HG02852 (cell line): Measurements from ENCODE around the gene ALDH4A1.

Source experiments
- ATAC-seq: cut with Tn5 transposase; IDR thresholded peaks from one replicate; pipeline ENCODE4 v1.9.1; 2021; ENCODE audit warnings: mild to moderate bottlenecking, moderate library complexity; ENCODE audit not compliant: unreplicated experiment

Gene ALDH4A1

DNA sequence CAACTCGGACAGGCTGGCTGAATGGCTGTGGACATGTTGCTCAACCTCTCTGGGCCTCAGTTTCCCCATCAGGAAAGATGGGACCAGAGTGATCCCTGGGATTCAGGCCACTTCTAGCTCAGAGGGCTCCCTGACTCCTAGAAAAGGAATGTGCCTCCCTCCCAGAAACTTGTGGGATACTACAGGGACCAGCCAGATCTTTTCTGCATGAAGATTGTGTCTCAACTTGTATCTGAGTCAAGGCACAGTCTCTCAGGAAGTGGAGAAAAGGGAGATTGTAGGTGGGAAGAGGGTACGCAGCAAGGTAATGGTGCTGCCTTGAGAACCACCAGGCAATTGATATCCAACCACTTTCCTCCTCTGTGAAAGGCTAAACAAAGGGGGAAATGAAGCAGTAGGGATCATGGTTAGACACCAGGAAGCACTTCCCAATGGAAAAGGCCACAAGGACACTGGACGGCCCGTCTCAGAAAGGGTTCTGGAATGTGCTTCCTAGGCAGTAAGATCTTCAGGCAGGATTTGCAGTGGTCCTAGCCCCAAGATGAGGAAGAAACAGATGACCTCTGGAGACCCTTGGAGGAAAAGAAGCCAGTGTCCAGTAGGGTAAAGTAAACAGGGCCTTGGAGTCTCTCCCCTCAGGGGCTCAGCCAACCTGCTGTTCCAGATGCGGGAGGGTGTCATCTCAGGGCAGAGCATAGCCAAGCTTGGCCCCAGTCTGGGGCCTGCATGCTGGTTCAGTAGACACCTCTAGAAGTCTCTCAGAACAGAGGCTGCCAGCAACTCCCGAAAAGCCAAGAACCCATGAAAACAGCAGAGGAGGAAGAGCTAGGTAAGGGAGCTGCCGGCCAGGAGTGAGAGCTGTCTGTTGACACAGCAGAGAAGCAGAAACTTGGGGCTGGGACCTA lies 37.3 kb upstream of the ALDH4A1 start:
- no peak for ATAC-seq

DNA sequence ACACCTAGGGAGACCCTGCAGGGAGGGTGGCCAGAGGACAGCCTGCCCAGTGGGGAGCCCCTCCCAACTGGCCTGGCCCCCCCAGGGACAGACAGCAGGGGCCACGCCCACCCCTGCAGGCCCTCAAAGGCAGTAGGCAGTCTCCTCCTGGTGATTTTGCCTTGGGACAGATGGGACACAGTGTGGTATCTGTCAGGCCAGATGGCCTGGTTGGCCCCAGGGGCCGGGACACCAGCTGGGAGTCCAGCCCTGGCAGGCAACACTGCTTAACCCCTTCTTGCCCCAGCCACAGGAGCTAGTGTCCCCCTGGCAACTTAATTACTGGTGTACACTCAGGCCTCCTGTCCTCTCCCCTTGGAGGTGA lies 36.3 kb upstream of the ALDH4A1 start:
- no peak for ATAC-seq

DNA sequence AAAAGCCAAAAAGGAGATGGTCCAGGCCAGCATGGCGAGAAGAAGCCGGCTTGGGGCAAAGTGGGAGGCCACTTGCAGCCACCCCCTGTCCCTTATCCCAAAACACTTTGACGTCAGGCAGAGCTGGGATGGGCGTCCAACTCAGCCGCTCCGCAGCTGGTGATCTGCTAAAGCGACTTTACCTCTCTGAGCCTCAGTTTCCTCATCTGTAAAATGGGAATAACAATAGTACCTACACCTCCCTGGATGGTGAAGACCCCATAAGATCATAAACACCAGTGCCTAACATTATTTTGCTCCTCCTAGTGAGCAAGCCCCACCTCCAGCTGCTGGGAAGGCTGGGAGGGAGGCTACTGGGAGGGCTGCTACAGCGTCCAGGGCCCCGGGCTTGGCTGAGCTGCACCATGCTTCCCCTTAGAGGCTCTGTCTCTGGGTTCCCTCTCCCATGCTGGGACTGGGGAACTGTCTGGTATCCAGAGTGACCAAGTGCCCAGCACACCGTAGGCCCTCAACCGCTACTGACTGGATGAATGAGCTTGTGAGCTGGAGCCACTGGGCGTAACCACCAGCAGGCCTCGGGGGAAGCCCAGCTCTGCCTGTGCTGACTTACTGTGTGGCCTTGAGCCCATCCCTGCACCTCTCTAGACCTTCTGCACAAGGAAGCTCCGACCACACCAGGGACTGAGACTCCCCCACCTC lies 35.8 kb upstream of the ALDH4A1 start:
- ATAC-seq, result no peak

DNA sequence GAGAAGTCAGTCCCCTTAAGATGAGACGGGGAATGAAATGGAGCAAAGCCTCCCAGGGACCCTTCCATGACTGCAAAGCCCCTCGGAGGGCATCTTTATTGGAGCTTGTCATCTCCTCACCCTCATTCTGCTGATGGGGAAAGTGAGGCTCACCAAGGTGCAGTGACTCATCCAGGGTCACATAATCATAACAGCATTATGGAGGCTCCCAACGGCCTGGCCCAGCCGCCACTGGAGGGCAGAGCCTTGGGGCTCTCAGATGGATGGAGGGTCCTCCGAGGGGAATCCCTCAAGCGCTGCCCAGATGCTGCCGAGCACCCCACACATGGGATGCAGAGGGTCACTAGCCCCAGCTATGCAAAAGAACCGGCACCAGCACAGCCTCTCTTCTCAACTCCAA lies 35.2 kb upstream of the ALDH4A1 start:
- ATAC-seq, result no peak

DNA sequence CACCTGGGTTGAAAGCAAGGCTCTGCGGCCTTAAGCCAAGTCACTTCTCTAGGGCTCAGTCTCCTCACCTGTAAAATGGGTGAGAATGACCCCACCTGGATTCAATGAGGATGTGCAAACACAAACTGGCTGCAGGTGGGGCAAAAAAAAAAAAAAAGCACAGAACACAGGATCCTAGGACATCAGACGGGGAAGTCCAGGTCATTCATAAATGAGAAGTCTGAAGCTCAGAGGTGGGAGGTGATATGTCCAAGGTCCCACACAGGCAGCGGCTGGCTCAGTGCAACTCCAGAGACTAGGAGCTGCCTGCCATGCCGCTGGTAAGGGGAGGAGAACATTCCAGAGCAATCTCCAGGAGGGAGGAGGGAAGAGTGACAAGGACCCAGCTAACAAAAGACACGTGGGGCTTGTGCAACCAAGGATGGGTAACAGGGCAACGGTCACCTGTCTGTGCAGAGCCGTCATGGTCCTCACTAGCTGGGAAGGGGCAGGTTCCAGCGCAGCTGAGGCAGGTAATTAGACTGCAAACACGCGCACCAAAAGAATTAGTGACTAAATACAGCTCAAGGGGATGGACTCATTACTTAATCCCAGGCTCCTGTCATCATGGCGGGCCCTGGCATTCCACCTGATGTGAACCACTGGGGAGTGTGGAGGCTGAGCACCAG lies 34.6 kb upstream of the ALDH4A1 start:
- no peak for ATAC-seq

DNA sequence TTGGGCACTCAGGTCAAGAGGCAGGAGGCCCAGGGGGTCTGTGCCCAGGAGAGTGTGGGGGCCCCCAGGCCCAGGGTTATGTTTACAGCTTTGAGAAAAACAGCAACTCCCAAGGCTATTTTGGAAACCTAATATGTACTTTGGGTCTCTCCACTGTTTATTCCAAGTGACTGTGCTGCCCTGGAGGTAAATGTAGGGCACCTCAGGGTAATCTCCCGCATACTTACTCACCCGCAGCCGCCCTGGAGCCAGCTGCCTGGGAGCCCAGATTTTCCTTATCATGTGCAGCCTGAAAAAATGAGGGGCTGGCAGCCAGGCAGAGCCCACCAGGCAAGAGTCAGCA lies 34.1 kb upstream of the ALDH4A1 start:
- no peak for ATAC-seq

DNA sequence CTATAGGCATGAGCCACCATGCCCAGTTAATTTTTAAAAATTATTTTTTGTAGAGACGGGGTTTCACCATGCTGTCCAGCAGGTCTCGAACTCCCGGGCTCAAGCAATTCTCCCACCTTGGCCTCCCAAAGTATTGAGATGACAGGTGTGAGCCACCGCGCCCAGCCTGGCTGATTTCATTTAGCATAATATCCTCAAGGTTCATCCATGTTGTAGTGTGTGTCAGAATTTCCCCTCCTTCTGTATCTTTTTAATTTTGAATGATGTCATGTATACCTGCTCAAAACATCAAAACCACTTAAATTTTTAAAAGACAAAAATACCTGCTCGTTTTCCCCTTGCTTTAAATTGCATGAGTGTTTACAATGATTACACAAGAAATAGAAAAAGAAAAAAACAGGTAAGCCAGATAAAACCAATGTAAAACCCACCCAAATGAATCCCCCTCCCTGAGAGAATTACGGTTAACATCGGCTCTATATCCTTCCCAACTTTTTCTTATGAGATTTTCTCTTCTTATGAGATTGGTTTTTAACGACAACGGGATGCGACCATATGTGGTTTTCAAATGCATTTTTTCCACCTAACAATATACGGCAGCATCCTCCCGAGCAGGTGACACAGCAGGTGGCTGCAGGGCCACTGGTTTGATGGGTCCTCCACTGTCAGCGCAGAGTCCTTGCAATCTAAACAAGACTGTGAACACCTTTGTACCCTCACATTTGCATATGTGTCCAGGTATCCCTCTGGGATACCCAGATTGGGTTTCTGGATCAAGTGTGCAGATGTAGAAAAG lies 32.0 kb upstream of the ALDH4A1 start:
- ATAC-seq, result no peak

DNA sequence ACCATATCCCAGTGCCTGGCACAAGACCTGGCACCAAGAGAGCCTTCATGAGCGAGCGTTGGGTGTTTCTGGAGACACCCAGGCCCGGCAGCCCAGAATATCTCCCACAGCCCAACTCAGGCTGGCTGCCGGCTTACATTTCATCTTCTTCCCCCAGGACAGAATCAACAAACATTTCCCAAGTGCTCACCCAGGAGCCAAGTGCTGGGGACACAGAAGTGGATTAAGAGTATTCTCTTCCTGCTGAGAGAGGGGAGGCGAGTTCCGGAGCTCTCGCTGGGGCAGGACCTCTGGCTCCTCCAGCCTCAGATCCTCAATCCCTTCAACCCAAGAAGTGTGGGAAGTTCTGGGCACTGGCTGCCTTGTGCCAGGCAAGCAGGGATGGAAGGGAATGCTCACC lies 30.5 kb upstream of the ALDH4A1 start:
- no peak for ATAC-seq

DNA sequence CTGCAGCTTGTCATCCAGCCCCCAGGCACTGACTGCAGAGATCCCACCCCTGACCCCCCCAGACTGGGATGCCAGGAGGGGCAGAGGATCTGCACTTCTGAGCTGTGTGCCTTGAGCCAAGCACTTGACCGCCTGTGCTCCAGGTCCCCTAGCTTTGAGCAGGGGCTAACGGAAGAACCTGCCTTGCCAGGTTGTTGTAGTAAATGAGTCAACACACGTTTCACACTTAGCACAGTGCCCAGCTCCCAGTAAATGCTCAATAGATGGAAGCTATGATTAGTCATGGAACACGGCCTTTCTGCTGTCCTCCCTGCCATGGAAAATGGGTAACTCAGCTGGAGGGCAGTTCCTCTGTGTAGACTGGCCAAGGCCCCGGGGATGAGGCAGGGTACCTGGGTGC lies 30.0 kb upstream of the ALDH4A1 start:
- no peak for ATAC-seq

DNA sequence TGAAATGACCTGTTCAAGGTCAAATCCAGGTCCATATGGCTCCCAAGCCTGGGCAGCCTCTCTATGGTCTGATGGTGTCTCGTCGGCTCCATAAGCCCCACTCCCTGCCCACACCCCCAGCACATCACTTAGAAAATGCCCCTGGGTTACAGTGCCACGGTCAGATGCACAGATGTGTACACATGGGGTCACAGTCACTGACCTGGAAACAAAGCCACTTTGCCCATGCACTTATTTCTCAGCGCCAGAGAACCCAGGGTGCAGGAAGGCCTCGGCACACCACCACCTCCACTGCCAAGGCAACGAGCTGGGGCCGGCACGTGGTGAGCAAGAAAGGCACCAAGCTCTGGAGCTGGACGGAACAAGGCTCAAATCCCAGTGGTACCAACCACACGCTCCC lies 29.4 kb upstream of the ALDH4A1 start:
- no peak for ATAC-seq

DNA sequence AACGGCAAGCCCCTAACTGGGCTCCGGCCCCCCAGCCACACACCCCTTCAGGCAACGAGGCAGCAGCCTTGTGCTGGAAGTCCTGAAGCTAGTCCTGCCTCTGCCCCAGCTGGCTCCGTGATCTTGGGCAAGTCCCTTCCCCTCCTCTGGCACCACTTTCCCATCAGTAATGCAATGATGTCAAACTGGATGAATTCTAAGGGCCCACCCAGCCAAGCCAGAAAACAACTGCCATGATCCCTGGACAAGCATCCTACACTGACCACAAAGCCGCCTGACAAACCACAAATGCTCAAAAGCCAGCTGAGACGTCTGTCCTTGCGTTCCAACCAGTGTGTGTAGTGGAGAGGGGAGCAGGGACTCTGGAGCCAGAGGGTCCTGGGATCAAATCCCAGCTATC lies 27.3 kb upstream of the ALDH4A1 start:
- no peak for ATAC-seq

DNA sequence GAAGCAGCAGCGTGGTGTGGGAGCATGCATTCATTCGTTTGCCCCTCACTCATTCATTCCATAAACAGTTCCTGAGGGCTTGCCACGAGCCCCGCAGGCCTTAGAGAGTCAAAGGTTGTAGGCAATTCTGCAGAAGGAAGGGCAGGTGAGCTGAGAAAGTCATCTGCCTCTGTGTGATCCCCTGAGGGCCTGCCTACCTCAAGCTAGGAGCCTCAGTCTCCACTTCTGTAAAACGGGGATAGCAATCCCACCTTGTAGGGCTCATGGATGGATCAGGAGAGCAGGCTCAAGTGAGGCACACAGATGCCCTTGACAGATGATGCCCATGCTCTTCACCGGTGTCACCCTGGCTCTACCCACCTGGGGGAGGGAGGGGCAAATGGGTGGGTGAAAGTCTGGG lies 26.6 kb upstream of the ALDH4A1 start:
- no peak for ATAC-seq

DNA sequence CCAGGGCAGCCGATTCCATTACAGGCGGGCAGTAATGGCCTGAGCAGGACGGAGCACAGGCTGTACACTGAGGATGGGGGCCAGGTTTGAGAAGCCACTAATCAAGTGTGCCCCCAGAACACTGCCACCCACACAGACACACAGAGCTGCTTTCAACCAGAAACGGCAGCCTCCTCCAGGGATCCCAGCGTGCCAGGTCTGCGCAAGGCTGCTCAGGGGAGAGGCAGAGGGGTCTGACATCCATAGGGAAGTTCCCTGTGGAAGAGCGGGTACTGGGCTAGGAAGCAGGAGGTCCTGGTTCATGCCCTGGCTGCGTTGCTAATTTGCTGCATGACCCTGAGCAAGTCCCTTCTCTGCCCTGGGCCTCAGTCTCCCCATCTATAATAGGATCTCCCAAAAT lies 26.1 kb upstream of the ALDH4A1 start:
- no peak for ATAC-seq

DNA sequence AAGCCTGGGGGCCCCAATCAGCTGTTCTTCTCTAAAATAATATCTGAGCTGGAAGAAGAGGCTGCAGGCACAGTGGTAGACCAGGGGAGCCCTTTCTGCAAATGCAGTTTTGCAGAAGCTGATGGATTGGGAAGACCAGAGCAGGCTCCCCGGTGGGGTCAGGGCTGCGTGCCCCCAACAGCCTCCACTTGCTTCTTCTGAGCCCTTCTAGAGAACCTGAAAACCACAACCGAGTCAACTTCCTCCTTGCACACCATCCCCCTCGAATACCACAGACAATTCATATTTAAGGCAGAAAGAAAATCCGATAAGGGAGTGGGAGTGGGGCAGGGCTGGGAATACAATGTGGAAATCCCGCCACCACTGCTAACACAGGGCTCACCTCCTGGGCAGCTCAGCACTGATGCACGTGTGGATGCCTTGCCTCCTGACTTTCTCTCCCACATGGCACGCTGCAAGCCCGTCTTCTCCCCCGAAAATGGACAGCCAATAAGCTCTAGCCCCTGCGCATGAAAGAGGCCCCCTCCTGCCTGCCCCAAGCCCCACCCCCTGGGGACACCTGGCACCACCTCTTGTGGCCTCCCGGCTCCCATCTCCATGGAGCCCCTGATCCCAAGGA lies 25.4 kb upstream of the ALDH4A1 start:
- ATAC-seq, result peak; percentile 40

DNA sequence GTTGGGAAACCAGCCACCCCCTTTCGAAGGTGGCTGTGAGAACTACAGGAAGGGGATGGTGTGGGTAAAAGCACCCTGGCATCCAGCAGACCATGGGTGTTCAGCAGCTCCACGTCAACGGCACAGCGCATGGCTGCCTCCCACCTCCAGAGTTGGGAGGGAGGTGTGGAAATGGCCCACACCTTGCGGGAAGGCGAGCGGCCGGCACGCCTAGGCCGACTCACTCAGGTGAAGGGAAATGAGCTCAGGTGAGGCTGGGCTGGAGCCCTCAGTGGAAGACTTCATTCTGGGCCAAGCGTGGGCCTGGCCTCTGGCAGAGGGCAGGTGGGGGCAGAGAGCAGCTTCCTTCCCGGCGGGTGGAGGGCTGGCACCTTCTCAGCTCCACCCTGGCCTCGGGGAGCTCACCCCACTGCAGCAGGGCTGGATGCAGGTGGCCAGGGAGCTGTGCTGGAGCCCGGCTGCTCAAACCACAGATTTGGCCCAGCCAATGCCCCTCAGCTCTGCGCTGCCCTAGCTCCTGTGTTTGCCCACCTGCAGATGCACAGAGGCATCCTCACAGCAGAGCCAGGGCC lies 24.8 kb upstream of the ALDH4A1 start:
- no peak for ATAC-seq

DNA sequence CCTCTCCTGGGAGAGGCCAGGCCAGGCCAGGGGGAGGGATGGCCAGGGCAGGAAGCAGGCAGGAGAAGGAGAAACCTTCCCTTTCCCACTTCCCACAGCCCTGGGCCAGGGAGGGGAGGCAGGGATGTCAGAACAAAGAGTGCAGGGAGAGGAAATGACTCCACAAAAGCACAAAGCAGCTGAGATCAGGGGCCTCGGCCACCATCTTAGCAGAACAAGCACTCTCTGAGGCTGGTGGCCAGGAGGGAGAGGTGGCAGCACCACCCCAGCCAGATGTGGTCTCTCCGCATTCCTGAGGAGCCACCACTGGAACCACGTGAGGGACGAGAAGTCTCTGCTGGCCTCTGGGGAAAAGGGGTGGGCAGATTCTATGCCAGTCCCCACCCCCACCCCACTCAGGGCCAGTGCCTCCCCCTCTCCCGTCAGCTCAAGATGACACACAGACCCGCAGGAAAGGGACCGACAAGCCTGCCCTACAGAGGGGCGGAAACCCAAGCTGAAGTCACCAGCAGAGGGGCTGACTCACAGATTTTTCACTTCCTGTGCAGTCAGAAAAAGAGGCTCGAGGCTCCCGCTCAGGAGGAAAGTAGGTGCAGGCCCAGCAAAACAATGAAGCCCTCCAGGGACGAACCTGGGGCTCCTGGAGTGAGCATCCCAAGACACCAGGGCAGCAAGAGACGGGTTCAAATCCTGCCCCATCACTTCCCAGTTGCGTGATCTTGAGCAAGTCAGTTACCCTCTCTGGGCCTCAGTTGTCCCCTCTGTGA lies 24.1 kb upstream of the ALDH4A1 start:
- ATAC-seq, result peak; percentile 72

DNA sequence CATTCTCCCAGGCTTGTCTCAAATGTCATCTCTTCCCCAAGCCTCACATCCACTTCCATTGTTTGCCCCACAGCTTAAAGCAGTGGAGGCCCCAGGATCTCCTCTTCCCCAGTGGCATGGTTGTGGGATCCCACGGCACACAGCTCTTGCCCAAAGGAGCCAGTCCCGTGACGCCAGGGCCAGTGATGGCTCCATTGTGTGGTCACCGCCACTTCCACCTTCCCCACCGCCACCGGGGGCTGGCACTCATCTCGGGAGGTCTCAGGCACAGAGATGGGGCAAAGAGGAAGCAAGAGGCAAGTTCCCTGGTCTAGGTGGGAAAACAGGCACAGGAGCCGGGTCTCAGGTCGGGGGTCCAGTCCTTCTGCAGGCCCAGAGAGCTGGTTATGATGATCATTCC lies 22.9 kb upstream of the ALDH4A1 start:
- ATAC-seq, result no peak

DNA sequence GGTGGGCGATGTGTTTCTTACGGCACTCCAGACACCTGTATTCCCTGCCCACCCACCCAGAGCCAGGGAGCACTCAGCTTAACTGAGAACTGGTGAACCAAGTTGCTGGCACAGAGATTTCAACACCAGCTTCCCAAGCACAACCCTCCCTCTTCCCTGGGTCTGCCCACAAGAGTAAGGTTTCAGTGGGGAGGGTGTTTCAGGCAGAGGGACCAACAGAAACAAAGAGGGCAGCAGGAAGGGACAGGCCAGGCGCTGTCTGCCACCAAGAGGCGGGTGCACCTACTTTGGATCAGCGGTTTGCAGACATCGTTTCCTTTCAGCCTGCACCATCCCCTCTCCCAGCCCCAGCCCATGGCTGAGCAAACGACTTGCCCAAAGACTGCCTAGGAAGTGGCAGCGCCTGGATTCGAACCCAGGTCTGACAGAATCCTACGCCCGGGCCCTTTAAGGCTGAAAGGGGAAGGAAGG lies 21.9 kb upstream of the ALDH4A1 start:
- ATAC-seq, result no peak

DNA sequence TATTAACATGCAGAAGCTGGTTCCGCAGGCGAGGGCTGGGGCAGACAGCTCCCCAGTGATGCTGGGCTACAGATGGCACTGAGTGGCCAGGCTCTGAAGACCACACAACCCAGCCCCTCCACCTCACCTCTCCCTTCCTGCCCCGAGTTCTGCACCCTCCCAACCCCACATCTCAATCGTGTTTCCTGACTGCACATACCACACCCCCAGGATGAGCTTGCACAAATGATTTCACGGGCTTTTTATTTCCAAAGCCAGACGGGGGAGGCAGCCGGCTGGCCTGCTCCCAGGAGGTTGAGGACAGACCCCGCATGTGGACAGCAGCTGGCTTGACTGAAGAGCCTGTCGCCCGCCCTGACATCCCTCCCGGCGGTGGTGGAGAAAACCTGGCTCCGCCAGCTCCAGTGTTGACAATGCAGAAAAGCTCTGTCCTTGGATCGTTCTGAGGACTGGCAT lies 21.4 kb upstream of the ALDH4A1 start:
- no peak for ATAC-seq
